ENCODE results near the gene TIMMDC1. TPM values are rescaled to one million over a fixed set of nuclear protein-coding genes. Genes with fewer than 3 reads are reported as not detected.
"Not testable (repeated sequence)": the region's sequence is repeated elsewhere in the genome, so short reads cannot be mapped to it uniquely, and the experiment has no call there.

TIMMDC1 gene
- total and polyA plus RNA-seq, 9 donors = 38.7 to 82.4 (median 71.3) TPM

DNA sequence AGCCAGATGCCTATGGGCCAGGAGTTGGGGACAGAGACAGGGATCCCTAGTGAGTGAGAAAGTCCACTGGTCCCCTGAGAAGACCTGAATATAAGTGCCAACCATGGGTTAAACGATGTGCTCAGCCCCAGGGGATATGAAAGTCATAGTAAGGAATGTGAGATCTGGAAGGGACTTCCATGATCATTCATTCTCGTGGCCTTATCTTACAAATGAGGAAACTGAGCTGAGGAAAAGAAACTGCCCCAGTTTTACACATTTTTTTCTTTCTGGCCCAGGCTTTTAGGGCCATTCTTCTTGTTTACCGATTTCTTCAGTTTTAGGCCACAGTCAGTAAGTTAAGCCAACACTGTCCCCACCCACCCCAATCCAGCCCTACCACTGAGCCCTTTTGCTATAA, 50.0 kb downstream of the TIMMDC1 start:
- no peaks in the 10 kb centered on the region for H3K27me3 ChIP-seq
- no peaks in the 10 kb centered on the region for H3K4me1 ChIP-seq (ENCODE audit: insufficient read depth)
- no peak overlapping the region for H3K4me3 ChIP-seq
- no peak for DNase-seq
- H3K36me3 ChIP-seq = no peaks in the 10 kb centered on the region
- WGBS, 3 donors = 27 to 68% (median 56%) methylated on average over 3 of the region's 3 CpGs
- H3K27ac ChIP-seq = no peak overlapping the region
- TF ChIP-seq, protein P1, sequence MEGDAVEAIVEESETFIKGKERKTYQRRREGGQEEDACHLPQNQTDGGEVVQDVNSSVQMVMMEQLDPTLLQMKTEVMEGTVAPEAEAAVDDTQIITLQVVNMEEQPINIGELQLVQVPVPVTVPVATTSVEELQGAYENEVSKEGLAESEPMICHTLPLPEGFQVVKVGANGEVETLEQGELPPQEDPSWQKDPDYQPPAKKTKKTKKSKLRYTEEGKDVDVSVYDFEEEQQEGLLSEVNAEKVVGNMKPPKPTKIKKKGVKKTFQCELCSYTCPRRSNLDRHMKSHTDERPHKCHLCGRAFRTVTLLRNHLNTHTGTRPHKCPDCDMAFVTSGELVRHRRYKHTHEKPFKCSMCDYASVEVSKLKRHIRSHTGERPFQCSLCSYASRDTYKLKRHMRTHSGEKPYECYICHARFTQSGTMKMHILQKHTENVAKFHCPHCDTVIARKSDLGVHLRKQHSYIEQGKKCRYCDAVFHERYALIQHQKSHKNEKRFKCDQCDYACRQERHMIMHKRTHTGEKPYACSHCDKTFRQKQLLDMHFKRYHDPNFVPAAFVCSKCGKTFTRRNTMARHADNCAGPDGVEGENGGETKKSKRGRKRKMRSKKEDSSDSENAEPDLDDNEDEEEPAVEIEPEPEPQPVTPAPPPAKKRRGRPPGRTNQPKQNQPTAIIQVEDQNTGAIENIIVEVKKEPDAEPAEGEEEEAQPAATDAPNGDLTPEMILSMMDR (IDR thresholded peaks at IDR 0.05) = no peak
- no peaks in the 10 kb centered on the region for H3K9me3 ChIP-seq
- intact Hi-C loops (cut with DNase I) = no loop called here

DNA sequence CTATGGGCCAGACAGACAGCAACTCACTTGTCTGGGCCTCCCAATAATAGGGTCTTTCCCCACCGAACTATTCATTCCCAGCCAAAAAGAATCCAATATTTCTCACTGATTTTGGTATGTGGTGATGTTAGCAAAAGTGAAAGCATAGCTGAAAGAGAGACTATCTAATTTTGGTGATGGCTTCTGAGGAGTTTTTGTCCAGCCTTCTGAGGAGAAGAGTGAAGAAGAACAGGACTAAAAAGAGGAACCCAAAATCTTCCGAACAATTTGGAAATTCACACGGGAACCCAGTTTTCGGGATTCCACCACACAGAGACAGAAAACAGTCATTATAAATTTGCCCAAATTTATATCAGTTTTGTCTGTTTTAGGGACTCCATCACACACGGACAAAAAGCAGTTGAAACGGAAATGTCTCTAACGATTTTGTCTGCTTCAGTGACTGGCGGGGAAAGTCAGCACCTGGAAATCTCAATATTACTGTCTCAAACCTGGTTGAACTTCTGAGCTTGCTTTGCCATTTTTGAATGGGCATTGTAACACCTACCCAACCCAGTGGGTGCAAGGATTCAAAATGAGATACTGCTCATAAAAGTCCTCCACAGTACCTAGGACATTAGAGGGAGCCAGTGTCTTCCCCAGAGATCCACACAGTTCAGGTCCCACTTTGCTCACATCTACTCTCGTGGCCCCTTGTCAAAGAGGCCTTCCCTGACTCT, 52.0 kb downstream of the TIMMDC1 start:
- Histone ChIP-seq H3K27me3 (no peaks in the 10 kb centered on the region), H3K9me3 (no peaks in the 10 kb centered on the region), H3K4me3 (no peak overlapping the region), H3K4me1 (ENCODE audit: insufficient read depth) (no peaks in the 10 kb centered on the region), H3K27ac (no peak overlapping the region), H3K36me3 (no peaks in the 10 kb centered on the region)
- intact Hi-C loops (cut with DNase I) = no loop called here
- no peak for DNase-seq
- no peak for TF ChIP-seq POLR2A (IDR thresholded peaks at IDR 0.05)
- TF ChIP-seq EP300 (IDR thresholded peaks at IDR 0.05) = no peak
- TF ChIP-seq, protein P1 (IDR thresholded peaks at IDR 0.05) = no peak
- whole genome bisulfite sequencing, 3 donors = 93 to 94% (median 93%) methylated on average over 9 of the region's 9 CpGs

DNA sequence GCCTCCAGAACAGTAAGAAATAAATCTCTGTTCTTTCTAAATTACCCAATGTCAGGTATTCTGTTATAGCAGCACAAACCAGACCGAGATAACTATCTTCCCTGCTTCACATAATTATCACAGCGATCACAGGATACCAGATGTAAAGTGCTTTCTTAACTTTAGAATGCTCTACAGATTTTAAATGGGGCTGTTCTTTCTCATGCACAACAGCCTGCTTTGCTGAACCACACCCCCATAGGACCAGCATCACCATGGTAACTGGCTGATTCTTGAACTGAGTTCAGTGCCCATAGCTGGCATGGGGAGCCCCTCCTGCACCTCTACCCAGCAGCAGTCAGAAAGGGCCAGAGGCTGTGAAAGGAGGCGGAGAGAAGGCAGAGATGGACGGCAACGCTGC, 53.3 kb downstream of the TIMMDC1 start:
- Histone ChIP-seq H3K36me3 (no peaks in the 10 kb centered on the region), H3K27ac (no peak overlapping the region), H3K9me3 (no peaks in the 10 kb centered on the region), H3K27me3 (no peaks in the 10 kb centered on the region), H3K4me1 (ENCODE audit: insufficient read depth) (no peaks in the 10 kb centered on the region), H3K4me3 (no peak overlapping the region)
- DNase-seq = no peak
- 82 to 89% (median 88%) methylated on average over 5 of the region's 5 CpGs for WGBS, 3 donors
- intact Hi-C loops (cut with DNase I) = no loop called here
- TF ChIP-seq POLR2A (IDR thresholded peaks at IDR 0.05) = no peak
- TF ChIP-seq, protein P1 (IDR thresholded peaks at IDR 0.05) = no peak
- TF ChIP-seq EP300 (IDR thresholded peaks at IDR 0.05) = no peak

DNA sequence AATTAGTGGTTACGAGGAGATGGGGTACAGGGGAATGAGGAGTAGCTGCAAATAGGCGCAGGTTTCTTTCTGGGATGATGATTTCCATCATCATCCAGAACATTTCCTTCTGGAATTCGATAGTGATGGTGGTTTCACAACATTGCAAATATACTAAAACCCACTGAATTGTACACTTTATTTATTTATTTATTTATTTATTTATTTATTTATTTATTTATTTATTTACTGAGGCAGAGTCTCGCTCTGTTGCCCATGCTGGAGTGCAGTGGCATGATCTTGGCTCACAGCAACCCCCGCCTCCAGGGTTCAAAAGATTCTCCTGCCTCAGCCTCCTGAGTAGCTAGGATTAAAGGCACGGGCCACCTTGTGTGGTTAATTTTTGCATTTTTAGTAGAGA, 54.6 kb downstream of the TIMMDC1 start:
- H3K9me3 ChIP-seq; H3K27ac ChIP-seq; H3K27me3 ChIP-seq; DNase-seq; H3K36me3 ChIP-seq; H3K4me3 ChIP-seq; intact Hi-C loops (cut with DNase I); H3K4me1 ChIP-seq (ENCODE audit: insufficient read depth): not testable (repeated sequence)
- WGBS, 3 donors = 92 to 94% (median 93%) methylated on average over 6 of the region's 6 CpGs

DNA sequence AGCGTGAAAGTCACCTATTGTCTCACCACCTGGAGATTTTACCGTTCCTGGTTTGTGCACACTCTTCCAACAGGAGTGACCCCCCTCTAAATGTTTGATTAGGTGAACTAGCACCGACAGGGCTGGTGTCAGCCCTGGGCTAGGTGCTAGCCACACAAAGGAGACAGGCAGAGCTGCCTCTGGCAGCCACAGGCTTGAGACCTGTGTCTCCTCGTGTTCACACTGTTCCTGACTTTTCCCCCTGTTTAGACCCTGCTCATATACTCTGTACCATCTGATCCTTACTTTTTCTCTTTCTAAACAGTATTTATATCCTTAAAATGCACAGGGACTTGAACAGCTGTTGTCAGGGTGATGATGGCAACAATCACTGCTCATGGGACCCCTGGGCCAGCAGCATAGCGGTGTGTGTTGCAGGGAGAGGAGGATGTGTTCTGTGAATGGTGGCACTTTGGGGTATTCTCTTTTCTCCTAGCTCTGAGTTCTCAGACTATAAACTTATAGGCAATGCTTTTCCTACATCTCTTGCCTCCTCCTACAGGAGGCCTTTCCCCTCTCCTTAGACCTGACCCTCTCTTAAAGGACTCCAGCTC, 55.6 kb downstream of the TIMMDC1 start:
- no peaks in the 10 kb centered on the region for H3K4me1 ChIP-seq (ENCODE audit: insufficient read depth)
- no peaks in the 10 kb centered on the region for H3K27me3 ChIP-seq
- intact Hi-C loops (cut with DNase I) = no loop called here
- H3K9me3 ChIP-seq = no peaks in the 10 kb centered on the region
- DNase-seq = no peak
- H3K27ac ChIP-seq = no peak overlapping the region
- no peak overlapping the region for H3K4me3 ChIP-seq
- WGBS, 3 donors = 65 to 69% (median 66%) methylated on average over 5 of the region's 5 CpGs
- no peaks in the 10 kb centered on the region for H3K36me3 ChIP-seq
- TF ChIP-seq POLR2A (IDR thresholded peaks at IDR 0.05) (no peak), EP300 (IDR thresholded peaks at IDR 0.05) (no peak)
- TF ChIP-seq, protein P1 (IDR thresholded peaks at IDR 0.05) = no peak

All from ovary (tissue), 9 donors.